Measurements from ENCODE around the gene TRIM17.
A peak's percentile ranks its signal among the peaks of the same experiment; 100 is the strongest.

Gene TRIM17

DNA sequence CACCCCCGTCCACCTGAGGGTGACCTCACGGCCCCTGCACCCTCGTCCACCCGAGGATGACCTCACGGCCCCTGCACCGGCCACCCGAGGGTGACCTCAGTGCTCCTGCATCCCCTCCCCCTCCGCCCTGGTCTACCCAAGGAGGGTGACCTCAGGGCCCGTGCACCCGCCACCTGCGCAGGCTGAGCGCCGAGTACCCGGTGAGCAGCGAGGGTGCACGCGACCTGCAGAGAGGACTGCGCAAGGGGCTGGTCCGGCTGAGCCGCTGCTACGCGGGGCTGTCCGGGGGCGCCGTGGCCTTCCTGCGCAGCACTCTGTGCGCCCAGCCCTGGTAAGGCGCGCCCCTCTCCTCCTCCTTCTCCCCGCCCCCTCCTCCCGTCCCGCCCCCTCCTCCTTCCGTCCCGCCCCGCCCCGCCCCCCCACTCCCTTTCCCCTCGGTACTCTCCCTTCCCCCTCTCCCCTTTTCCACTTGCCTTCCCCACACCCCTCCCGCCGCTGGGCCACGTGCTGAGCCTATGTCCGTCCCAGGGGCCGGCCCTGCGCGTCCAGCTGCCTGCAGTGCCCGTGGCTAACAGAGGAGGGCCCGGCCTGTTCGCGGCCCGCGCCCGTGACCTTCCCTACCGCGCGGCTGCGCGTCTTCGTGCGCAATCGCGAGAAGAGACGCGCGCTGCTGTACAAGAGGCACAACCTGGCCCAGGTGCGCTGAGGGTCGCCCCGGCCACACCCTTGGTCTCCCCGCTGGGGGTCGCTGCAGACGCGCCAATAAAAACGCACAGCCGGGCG lies 38.4 kb downstream of the TRIM17 start:
- peak; percentile 44 for DNase-seq

DNA sequence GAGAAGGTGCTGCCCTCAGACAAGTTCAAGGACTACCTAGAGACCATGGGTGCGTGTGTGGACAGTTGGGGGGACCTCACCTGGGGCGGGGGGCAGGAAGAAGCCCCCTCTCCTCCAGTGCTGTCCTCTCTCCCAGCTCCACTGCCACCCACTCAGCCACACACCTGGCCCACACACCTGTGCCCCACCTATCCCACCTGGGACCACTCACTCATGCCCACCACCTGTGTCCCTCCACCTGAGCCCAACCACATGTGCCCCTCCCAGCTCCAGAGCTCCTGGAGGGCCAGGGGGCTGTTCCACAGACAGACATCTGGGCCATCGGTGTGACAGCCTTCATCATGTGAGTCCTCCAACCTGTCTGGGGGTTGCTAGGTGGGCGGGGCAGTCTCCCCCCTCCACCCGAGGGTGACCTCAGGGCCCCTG lies 39.0 kb downstream of the TRIM17 start:
- DNase-seq: no peak

DNA sequence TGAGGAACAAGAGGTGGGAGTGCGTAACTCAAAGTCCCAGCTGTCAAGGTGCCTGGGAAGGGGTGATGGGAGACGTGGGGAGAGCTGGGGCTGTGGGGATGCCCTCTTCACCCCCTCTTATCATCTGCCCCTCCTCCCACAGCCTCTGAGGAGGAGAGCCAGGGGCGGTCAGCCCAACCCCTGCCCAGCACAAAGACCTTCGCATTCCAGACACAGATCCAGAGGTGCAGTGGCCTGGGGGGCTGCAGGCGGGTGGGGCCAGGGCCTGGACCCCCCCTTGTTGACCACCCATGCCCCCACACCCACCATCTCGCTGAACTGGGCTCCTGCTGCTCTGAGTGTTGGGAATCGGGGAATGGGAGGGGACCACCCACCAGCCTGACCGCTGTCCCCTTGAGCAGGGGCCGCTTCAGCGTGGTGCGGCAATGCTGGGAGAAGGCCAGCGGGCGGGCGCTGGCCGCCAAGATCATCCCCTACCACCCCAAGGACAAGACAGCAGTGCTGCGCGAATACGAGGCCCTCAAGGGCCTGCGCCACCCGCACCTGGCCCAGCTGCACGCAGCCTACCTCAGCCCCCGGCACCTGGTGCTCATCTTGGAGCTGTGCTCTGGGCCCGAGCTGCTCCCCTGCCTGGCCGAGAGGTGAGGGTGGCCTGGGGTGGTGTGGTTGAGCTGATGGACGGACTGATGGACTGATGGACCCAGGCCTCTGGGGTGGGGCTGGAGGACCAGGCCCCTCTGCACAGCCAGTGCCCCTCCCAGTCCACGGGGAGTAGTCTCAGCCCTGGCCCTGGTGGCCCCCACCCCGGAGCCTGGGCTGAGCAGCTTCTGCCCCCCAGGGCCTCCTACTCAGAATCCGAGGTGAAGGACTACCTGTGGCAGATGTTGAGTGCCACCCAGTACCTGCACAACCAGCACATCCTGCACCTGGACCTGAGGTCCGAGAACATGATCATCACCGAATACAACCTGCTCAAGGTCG lies 39.7 kb downstream of the TRIM17 start:
- DNase-seq: no peak

GRCh38 chr1:228376262-228376628 lies 40.4 kb downstream of the TRIM17 start:
- no peak for DNase-seq

GRCh38 chr1:228375578-228376261 lies 40.9 kb downstream of the TRIM17 start:
- DNase-seq: no peak

DNA sequence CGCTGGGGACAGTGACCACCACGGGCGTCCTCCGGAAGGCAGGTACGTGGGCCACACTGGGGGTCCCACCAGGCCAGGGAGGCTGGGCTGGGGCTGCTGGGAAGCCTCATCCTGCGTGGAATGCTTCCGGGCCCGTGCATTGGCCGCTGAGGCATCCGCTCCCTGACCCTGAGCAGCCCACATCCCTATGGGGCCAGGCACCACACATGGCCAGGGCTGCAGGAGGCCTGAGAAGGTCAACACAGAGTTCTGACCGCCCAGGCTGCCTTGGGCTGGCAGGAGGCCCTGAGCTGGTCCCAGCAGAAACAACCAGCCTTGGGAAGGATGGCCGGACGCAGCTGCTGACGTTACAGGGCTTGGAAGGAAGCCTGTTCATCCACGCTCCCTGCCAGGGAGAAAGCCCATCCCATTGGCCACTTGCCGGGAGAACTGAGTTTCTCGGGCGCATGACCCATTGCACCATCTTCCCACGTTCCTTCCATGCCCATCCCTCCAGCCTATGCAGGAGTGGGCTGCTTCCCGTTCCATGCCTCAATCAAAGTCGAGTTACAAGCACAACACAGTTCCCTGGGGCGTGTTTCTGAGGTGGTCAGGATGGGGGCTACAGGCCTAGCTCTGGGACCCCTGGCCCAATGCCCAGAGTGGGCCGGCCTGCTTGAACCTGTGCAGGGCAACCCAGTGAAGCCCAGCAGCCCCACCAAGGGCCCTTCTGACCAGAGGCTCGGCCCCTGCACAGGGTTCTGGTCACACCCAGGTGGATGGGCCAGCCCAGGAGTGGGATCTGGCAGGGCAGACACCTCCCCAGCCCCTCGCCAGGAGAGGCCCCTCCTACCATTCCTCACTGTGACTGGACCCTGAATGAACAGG lies 41.7 kb downstream of the TRIM17 start:
- DNase-seq: peak; percentile 6 to 46

DNA sequence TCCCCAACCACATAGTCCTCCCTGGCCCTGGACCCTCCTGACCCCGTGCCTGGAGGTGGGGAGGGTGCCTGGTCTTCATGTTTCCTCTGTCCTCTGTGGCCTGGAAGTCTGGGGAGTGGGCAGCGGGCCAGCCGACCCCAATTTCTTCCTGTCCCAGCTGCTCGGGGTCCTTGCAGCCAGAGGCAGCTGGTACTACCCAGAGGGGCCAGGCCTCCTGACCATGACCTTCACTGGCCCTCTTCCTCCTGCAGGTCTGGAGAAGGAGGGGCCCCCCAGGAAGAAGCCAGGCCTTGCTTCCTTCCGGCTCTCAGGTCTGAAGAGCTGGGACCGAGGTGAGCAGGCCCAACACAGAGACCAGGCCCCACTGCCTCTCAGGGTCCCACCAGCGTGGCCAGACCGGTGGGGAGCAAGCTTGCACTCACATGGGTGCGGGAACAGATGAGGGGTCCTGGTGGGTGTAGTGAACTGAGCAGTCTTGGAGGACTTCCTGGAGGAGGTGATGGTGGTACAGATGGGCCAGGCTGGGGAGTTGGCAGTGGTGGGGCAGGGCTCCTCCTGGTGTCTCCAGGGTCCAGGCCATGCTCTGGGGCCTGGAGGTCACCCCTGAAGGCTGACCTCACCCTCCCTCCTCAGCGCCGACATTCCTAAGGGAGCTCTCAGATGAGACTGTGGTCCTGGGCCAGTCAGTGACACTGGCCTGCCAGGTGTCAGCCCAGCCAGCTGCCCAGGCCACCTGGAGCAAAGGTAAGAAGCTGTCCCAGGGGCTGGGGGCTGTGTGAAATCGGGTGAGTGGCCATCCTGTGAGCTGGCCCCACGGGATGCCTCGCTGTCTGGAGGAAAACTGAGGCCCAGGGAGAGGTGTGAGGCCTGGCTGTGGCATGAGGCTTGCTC lies 42.7 kb downstream of the TRIM17 start:
- no peak for DNase-seq

DNA sequence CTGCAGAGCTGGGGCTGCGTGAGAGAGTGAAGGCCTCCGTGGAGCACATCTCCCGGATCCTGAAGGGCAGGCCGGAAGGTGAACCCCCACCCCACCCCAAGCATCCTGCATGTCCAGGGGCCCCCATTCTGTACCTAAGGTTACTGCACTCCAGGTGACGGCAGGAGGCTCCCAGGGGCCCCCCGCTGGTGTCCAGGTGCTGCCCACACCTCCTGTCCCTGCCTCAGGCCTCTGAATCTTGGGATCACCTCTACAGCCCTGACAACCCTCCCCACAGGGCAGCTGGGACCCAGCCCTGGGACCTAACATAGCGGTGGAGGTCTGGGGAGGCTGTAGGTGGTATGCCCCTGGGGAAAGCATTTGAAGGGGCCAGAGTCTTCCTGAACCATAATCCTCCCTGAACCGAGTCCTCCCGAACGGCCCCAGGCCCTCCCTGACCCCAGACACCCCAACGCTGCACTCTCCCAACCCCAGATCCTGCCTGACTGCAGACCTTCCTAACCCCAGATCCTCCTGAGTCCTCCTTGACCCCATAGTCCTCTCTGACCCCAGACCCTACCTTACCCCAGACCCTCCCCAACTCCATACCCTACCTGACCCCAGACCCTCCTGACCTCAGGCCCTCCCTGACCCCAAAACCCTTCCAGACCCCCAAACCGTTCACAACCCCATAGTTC lies 43.5 kb downstream of the TRIM17 start:
- no peak for DNase-seq

DNA sequence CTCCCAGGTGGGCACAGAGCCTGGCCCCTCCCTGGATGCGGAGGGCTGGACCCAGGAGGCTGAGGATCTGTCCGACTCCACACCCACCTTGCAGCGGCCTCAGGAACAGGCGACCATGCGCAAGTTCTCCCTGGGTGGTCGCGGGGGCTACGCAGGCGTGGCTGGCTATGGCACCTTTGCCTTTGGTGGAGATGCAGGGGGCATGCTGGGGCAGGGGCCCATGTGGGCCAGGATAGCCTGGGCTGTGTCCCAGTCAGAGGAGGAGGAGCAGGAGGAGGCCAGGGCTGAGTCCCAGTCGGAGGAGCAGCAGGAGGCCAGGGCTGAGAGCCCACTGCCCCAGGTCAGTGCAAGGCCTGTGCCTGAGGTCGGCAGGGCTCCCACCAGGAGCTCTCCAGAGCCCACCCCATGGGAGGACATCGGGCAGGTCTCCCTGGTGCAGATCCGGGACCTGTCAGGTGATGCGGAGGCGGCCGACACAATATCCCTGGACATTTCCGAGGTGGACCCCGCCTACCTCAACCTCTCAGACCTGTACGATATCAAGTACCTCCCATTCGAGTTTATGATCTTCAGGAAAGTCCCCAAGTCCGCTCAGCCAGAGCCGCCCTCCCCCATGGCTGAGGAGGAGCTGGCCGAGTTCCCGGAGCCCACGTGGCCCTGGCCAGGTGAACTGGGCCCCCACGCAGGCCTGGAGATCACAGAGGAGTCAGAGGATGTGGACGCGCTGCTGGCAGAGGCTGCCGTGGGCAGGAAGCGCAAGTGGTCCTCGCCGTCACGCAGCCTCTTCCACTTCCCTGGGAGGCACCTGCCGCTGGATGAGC lies 44.3 kb downstream of the TRIM17 start:
- no peak for DNase-seq

GRCh38 chr1:228371741-228372182 lies 44.9 kb downstream of the TRIM17 start:
- no peak for DNase-seq

GRCh38 chr1:228370941-228371740 lies 45.5 kb downstream of the TRIM17 start:
- DNase-seq: no peak

DNA sequence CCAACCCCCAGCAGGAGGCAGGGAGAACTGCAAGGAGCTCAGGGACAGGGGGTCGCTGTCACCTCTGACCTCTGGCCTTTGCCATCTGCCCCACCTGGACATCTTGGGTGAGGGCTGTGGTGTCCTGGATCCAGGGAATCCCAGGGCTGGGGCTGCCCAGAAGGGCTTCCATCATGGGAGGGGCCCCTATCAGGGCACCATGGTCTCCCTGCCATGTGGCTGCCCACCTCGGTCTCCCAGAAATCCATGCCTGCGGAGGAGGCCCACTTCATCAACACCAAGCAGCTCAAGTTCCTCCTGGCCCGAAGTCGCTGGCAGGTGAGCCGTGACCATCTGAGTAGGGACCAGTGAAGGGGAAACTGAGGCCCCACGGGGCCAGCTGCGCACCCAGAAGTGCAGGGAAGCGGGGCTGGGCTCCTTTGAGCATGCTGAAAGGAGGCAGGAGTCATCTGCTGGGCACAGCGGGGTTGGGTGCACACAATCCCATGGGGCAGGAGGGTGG lies 46.2 kb downstream of the TRIM17 start:
- DNase-seq: no peak

DNA sequence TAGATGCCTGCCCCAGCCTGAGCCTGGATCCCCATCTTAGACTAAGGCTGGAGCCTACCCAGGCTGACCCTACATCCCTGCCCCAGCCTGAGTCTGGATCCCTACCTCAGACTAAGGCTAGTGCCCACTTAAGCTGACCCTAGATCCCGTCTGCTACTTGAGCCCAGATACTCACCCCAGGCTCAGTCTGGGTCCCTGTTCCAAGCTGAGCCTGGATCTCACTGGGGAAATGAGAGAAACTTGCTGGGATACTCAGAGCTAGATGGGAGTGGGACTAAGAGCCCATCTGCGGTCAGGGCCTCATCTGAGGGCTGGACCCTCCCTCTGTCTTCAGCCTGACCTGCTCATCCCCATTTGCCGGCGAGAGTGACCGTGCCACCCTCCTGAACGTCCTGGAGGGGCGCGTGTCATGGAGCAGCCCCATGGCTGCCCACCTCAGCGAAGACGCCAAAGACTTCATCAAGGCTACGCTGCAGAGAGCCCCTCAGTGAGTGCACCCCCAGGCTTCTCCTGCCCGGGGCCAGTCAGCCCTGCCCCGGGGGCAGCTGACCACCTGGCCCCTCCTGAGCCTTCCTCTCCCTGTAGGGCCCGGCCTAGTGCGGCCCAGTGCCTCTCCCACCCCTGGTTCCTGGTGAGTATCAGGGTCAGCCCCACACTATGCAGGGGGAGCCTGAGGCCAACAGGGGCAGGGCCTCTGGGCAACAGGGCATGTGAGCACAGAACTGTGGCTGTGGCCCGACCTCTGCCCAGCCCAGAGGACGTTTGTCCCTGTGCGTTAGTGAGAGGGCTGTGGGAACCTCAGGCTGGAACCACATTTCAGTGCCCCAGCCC lies 46.8 kb downstream of the TRIM17 start:
- DNase-seq: no peak

DNA sequence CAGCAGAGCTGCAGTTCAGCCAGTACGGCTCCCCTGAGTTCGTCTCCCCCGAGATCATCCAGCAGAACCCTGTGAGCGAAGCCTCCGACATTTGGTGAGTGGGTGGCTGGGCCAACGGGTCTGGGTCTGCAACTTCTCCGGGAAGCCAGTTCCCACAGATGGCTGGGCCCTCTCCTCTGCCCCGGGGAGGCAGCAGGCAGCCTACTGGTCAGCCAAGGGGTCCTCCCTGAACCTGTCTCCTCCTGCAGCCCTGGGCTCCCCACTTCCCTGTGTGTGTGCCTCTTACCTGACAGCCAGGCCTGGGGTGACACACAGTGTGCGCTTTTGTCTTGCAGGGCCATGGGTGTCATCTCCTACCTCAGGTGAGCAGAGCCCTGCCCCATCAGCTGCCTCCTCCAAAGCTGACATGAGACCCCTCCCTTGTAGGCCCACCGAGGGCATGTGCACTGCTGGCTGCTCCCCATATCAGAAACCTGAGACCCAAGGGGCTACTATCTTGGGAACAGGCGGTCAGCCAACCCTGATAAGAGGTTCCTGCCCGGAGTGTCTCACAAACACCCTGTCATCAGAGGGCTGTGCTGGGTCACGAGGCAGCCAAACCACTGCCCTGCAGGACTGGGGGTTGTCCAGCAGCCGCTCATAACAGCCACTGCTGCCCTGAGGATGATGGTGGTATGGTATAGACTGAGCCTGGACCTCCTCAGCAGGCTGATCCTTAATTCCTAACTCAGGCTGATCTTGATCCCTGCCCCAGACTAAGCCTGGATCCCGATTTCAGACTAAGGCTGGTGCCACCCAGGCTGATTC lies 47.7 kb downstream of the TRIM17 start:
- no peak for DNase-seq

DNA sequence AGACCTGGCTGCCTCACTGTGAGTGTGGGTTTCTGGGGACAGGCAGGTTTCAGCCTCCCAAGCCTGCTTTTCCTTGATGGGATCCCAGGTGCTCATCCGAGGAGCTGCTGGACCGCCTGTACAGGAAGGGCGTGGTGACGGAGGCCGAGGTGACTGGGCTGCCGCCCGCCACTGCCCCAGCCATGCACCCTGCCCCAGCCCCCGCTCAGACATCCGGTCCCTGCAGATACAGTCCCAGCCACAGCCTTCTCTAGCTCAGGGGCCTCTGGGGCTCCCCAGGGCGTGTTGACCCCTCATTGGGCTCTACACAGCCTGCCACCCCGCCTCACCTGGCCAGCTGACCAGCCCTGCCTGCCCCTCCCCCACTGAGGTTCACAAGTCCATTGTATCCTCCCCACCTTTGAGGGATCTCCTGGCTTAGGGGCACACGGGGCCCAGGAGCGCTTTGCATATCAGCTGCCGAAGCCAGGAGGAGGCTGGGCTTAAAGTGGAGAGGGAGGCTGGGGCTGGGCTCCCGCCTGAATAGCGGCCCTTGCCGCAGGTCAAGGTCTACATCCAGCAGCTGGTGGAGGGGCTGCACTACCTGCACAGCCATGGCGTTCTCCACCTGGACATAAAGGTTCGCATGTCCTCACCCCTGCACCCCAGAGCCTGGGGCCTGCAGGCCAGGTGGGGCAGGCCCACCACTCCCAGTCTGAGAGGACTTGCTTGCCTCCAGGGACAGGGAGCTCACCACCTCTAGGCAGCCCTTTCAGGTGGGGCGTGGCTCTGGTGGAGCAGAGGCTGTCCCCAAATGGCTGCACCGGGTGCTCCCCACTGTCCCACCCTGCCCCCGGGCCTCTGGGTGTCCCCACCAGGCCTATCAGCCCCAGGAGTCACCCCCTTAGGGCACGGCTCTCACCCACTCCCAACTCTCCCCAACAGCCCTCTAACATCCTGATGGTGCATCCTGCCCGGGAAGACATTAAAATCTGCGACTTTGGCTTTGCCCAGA lies 48.6 kb downstream of the TRIM17 start:
- DNase-seq: no peak
